Activated CD8-positive, alpha-beta memory T cell treated with anti-CD3 and anti-CD28 coated beads for 24 hours (primary cell): ENCODE measurements around the gene SEC22B.
"Not testable (repeated sequence)": the region's sequence is repeated elsewhere in the genome, so short reads cannot be mapped to it uniquely, and the experiment has no call there.

Experiments
- DNase-seq: peaks from one replicate; pipeline ENCODE4 v3.0.0-alpha.2; 2020

The SEC22B gene

GRCh38 chr1:120112212-120112611, 64.1 kb downstream of the SEC22B start:
- not testable (repeated sequence) for DNase-seq

GRCh38 chr1:120111771-120112170, 64.5 kb downstream of the SEC22B start:
- DNase-seq: not testable (repeated sequence)

DNA sequence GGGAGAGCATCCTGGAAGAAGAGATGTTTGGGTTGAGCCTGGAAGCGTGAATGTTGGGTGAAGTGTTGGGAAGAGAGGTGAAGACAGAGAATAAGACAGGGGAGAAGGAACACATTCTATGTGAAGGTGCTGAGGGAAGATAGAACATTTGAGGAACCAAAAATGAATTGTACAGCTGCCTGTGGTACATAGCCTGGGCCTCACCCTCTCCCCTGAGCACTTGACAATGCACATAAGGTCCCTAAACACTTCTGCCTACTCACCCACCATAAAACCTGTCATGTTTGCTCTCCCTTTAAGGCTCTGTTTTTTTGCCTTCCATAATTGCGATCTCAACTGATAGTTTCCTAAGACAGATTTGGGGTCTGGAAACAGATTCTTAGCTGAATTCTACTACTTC, 65.3 kb downstream of the SEC22B start:
- not testable (repeated sequence) for DNase-seq

DNA sequence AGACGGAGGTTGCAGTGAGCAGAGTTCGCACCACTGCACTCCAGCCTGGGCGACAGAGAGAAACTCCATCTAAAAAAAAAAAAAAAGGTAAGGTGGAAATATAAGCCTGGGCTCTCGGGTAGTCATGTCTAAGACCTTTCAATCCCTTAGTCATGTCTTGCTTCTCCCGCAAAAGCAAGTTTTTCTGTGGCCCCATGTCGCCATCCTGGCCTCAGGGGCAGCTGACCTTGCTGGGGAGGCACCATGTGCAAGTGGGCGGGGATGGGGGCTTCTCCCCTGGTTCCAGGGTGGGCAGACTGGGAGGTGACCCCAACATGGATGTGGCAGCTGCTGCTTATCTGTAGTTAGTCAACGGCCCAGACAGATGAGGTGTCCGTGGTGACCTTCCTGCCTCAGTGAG, 66.7 kb downstream of the SEC22B start:
- not testable (repeated sequence) for DNase-seq

- DNase-seq: not testable (repeated sequence)
Observed at GRCh38 chr1:120109180-120109579, 67.1 kb downstream of the SEC22B start.

GRCh38 chr1:120105288-120105687, 71.0 kb downstream of the SEC22B start:
- not testable (repeated sequence) for DNase-seq

GRCh38 chr1:120103768-120104167, 72.6 kb downstream of the SEC22B start:
- not testable (repeated sequence) for DNase-seq

- DNase-seq: not testable (repeated sequence)
Observed at GRCh38 chr1:120101593-120101992, 74.7 kb downstream of the SEC22B start.
